Stimulated activated CD8-positive, alpha-beta memory T cell treated with anti-CD3 and anti-CD28 coated beads, Interleukin-4, amount 100 ng/mL, for 4 hours (primary cell): ENCODE measurements around the gene IVD.

Experiments
- DNase-seq, 2 donors: peaks; one replicate each; pipeline ENCODE4 v3.0.0-alpha.2; 2020; ENCODE audit warnings: low read depth in 2 of 2, low spot score in 1 of 2

IVD gene

GRCh38 chr15:40372981-40373380 is 32.6 kb upstream of the IVD start:
- DNase-seq: no peak

- DNase-seq: no peak
These were observed 28.0 kb upstream of the IVD start for GRCh38 chr15:40377606-40378005.

- no peak for DNase-seq
These were observed 26.2 kb upstream of the IVD start for GRCh38 chr15:40379374-40379773.

GRCh38 chr15:40379853-40380252 is 25.7 kb upstream of the IVD start:
- DNase-seq: no peak

GRCh38 chr15:40380636-40381035 is 25.0 kb upstream of the IVD start:
- DNase-seq: no peak

GRCh38 chr15:40381818-40382529 is 23.6 kb upstream of the IVD start:
- DNase-seq: no peak

GRCh38 chr15:40382580-40383456 is 22.8 kb upstream of the IVD start, which contains the start of gene KNSTRN:
Gene KNSTRN (plus strand): TSS chr15:40382721. CDS start chr15:40382836, 115 bp downstream.
- peak; percentile 84 to 85 for DNase-seq

GRCh38 chr15:40386480-40386879 is 19.1 kb upstream of the IVD start:
- DNase-seq: no peak

- DNase-seq: no peak
These were observed 16.4 kb upstream of the IVD start for GRCh38 chr15:40388941-40389823.

- no peak for DNase-seq
These were observed 15.6 kb upstream of the IVD start for GRCh38 chr15:40389824-40390595.

- DNase-seq: no peak
These were observed 12.3 kb upstream of the IVD start for GRCh38 chr15:40392986-40393948.

- DNase-seq: no peak
These were observed 7.7 kb upstream of the IVD start for GRCh38 chr15:40397688-40398412.

- DNase-seq: no peak
These were observed 7.2 kb upstream of the IVD start for GRCh38 chr15:40398413-40398873.

GRCh38 chr15:40399370-40399769 is 6.2 kb upstream of the IVD start:
- DNase-seq: no peak

- DNase-seq: no peak
These were observed 1.9 kb downstream of the IVD start for GRCh38 chr15:40407330-40407990.

GRCh38 chr15:40409366-40409765 is 3.8 kb downstream of the IVD start:
- no peak for DNase-seq

- DNase-seq: no peak
These were observed 4.9 kb downstream of the IVD start for GRCh38 chr15:40410476-40410875.

- no peak for DNase-seq
These were observed 6.6 kb downstream of the IVD start for GRCh38 chr15:40412095-40412759.
